PFSK-1 (cell line): ENCODE results near the gene EYA2.

ENCODE experiments used
- POLR2AphosphoS5 ChIP-seq: IDR thresholded peaks from 2 replicates; pipeline ENCODE4 v1.6.1; 2012; ENCODE audit warnings: low read depth, mild to moderate bottlenecking, control low read depth, low read length, moderate library complexity
- TAF1 ChIP-seq: IDR thresholded peaks from 2 replicates; pipeline ENCODE4 v1.6.1; 2012; ENCODE audit warnings: low read length, control low read depth, borderline replicate concordance; ENCODE audit not compliant: insufficient read depth

DNA sequence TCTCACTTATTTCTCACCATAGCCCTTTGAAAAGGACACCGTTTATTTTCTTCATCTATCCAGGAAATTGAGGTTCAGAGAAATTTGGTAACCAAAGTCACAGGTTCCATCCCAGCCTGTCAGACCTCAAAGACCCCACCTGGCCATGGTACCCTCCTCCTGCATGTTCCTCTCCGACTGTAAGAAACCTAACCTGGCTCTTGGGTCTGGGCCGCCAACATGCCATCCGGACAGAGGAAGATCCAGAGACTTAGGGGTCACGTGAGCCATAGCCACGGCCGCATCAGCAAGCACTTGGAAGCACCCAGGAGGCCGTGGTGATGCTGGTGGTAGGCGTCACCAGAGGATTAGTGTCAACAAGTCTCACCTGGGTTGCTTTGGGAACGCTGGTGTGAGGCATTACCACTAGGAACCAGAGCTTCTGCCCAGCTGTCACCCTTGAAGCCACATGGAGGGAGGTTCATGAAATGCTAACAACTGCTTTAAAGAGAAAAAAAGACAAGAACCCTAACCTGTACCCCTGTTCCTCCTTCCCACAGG, 177.1 kb downstream of the EYA2 start:
- TF ChIP-seq POLR2AphosphoS5 (no peak), TAF1 (no peak)
